H9 (cell line): ENCODE results near the gene UQCC3. TPM values are rescaled to one million over a fixed set of nuclear protein-coding genes. Genes with fewer than 3 reads are reported as not detected.

Experiments
- DNase-seq: peaks from one replicate; pipeline ENCODE4 v3.0.0-alpha.2; 2017
- H2AFZ ChIP-seq: one replicate; pipeline ENCODE4 v1.6.1; 2013; ENCODE audit warnings: mild to moderate bottlenecking, low read length, control low read depth, moderate library complexity
- H2AK5ac ChIP-seq: 2 replicates; pipeline ENCODE4 v1.6.1; 2013; ENCODE audit warnings: low read length, control low read depth, mixed read lengths; ENCODE audit not compliant: insufficient read length
- H2BK120ac ChIP-seq: one replicate; pipeline ENCODE4 v1.6.1; 2013; ENCODE audit warnings: low read depth, mild to moderate bottlenecking, low read length, control low read depth, inconsistent platforms; ENCODE audit not compliant: poor library complexity, severe bottlenecking
- H2BK12ac ChIP-seq: 2 replicates; pipeline ENCODE4 v1.6.1; 2013; ENCODE audit warnings: low read length, control low read depth, mixed read lengths, low read depth; ENCODE audit not compliant: insufficient read length
- H2BK15ac ChIP-seq: 2 replicates; pipeline ENCODE4 v1.6.1; 2013; ENCODE audit warnings: low read depth, low read length, control low read depth
- H2BK20ac ChIP-seq: one replicate; pipeline ENCODE4 v1.6.1; 2013; ENCODE audit warnings: low read depth, mild to moderate bottlenecking, low read length, control low read depth, inconsistent platforms; ENCODE audit not compliant: poor library complexity, severe bottlenecking
- H2BK5ac ChIP-seq: 2 replicates; pipeline ENCODE4 v1.6.1; 2013; ENCODE audit warnings: low read length, control low read depth, mixed read lengths; ENCODE audit not compliant: insufficient read length
- H3K14ac ChIP-seq: 2 replicates; pipeline ENCODE4 v1.6.1; 2013; ENCODE audit warnings: low read length, control low read depth; ENCODE audit not compliant: insufficient read depth
- H3K18ac ChIP-seq: 2 replicates; pipeline ENCODE4 v1.6.1; 2013; ENCODE audit warnings: low read depth, mild to moderate bottlenecking, mixed read lengths, low read length, control low read depth; ENCODE audit not compliant: insufficient read length
- H3K23ac ChIP-seq: 2 replicates; pipeline ENCODE4 v1.6.1; 2013; ENCODE audit warnings: low read length, control low read depth, mixed read lengths, low read depth; ENCODE audit not compliant: insufficient read length
- H3K23me2 ChIP-seq: 2 replicates; pipeline ENCODE4 v1.6.1; 2013; ENCODE audit warnings: low read depth, mild to moderate bottlenecking, mixed read lengths, low read length, control low read depth; ENCODE audit not compliant: insufficient read length, poor library complexity, severe bottlenecking
- H3K27ac ChIP-seq: 2 replicates; pipeline ENCODE4 v1.5.1; 2013; ENCODE audit warnings: low read length, control low read depth, mixed read lengths, low read depth; ENCODE audit not compliant: insufficient read length
- H3K27me3 ChIP-seq: 2 replicates; pipeline ENCODE4 v1.6.1; 2013; ENCODE audit warnings: low read length, control low read depth, inconsistent platforms; ENCODE audit not compliant: insufficient read depth
- H3K4ac ChIP-seq: 2 replicates; pipeline ENCODE4 v1.6.1; 2013; ENCODE audit warnings: low read depth, mild to moderate bottlenecking, control low read depth, inconsistent platforms, low read length, moderate library complexity
- H3K4me1 ChIP-seq: 2 replicates; pipeline ENCODE4 v1.6.1; 2013; ENCODE audit warnings: low read length, control low read depth, inconsistent platforms; ENCODE audit not compliant: insufficient read depth
- H3K4me2 ChIP-seq: 2 replicates; pipeline ENCODE4 v1.6.1; 2013; ENCODE audit warnings: low read length, control low read depth, mixed read lengths; ENCODE audit not compliant: insufficient read length, insufficient read depth
- H3K56ac ChIP-seq: 2 replicates; pipeline ENCODE4 v1.6.1; 2013; ENCODE audit warnings: low read depth, mild to moderate bottlenecking, mixed read lengths, low read length, control low read depth; ENCODE audit not compliant: insufficient read length
- H3K79me1 ChIP-seq: 2 replicates; pipeline ENCODE4 v1.6.1; 2013; ENCODE audit warnings: low read depth, mild to moderate bottlenecking, moderate library complexity, low read length, control low read depth, inconsistent platforms; ENCODE audit not compliant: insufficient read depth, poor library complexity, severe bottlenecking
- H3K79me2 ChIP-seq: 2 replicates; pipeline ENCODE4 v1.6.1; 2013; ENCODE audit warnings: low read length, control low read depth, inconsistent platforms; ENCODE audit not compliant: insufficient read depth
- H3K9ac ChIP-seq: 2 replicates; pipeline ENCODE4 v1.6.1; 2013; ENCODE audit warnings: low read length, control low read depth, mixed read lengths; ENCODE audit not compliant: insufficient read length; ENCODE audit errors: extremely low read depth
- H3K9me3 ChIP-seq: one replicate; pipeline ENCODE4 v1.6.1; 2013; ENCODE audit warnings: low read depth, low read length, inconsistent platforms; ENCODE audit not compliant: control insufficient read depth
- H3T11ph ChIP-seq: one replicate; pipeline ENCODE4 v1.6.1; 2013; ENCODE audit warnings: mild to moderate bottlenecking, low read length, control low read depth, inconsistent platforms
- H4K20me1 ChIP-seq: one replicate; pipeline ENCODE4 v1.6.1; 2013; ENCODE audit not compliant: control insufficient read depth, insufficient read length, insufficient read depth
- H4K5ac ChIP-seq: 2 replicates; pipeline ENCODE4 v1.6.1; 2013; ENCODE audit warnings: low read depth, mild to moderate bottlenecking, mixed read lengths, low read length, control low read depth; ENCODE audit not compliant: insufficient read length
- H4K8ac ChIP-seq: replicated peaks from 2 replicates; pipeline ENCODE4 v1.6.1; 2013; ENCODE audit warnings: low read length, control low read depth, mixed read lengths, low read depth; ENCODE audit not compliant: insufficient read length
- H4K91ac ChIP-seq: 2 replicates; pipeline ENCODE4 v1.6.1; 2013; ENCODE audit warnings: low read depth, mild to moderate bottlenecking, moderate library complexity, mixed read lengths, low read length, control low read depth; ENCODE audit not compliant: insufficient read length
- H3K27ac Mint-ChIP-seq, 3 experiments: 2 replicates in 2 of 3; 3 replicates in 1 of 3; pipeline ENCODE4 v1.8.0; 2020 to 2021; ENCODE audit warnings: mixed read lengths in 3 of 3, mild to moderate bottlenecking in 1 of 3, moderate library complexity in 1 of 3
- H3K27me3 Mint-ChIP-seq: 2 replicates; pipeline ENCODE4 v1.8.0; 2021; ENCODE audit warnings: low read depth, mild to moderate bottlenecking, moderate library complexity, mixed read lengths
- H3K36me3 Mint-ChIP-seq, 3 experiments: 2 replicates in 2 of 3; 3 replicates in 1 of 3; pipeline ENCODE4 v1.8.0; 2020 to 2021; ENCODE audit warnings: low read depth in 3 of 3, mixed read lengths in 3 of 3; ENCODE audit not compliant: insufficient read depth in 1 of 3
- H3K4me1 Mint-ChIP-seq, 2 experiments: 2 replicates each; pipeline ENCODE4 v1.8.0; 2020; ENCODE audit warnings: mixed read lengths in 2 of 2
- H3K4me3 Mint-ChIP-seq, 2 experiments: 2 replicates in 1 of 2; 3 replicates in 1 of 2; pipeline ENCODE4 v1.8.0; 2020 to 2021; ENCODE audit warnings: mild to moderate bottlenecking in 2 of 2, mixed read lengths in 2 of 2, moderate library complexity in 1 of 2
- H3K9me3 Mint-ChIP-seq, 2 experiments: 2 replicates in 1 of 2; 3 replicates in 1 of 2; pipeline ENCODE4 v1.8.0; 2020; ENCODE audit warnings: mild to moderate bottlenecking in 2 of 2, mixed read lengths in 2 of 2, moderate library complexity in 1 of 2
- CTCF ChIP-seq: fragments of 200-600 bp; sonication (generic); conservative IDR thresholded peaks from 3 replicates; pipeline ENCODE4 v1.8.0; 2021; ENCODE audit warnings: antibody characterized with exemption, mild to moderate bottlenecking
- WGBS: extraction: QIAGEN DNeasy Blood & Tissue Kit; methylation state at CpG from one replicate; pipeline ENCODE4 v1.1.7; 2013; ENCODE audit warnings: missing lambda C conversion rate, low lambda C conversion rate, mixed read lengths; ENCODE audit not compliant: insufficient read length; ENCODE audit errors: extremely low coverage; 5-methylcytosine and 5-hydroxymethylcytosine counted together
- total RNA-seq: library from RNA; stranded (reverse); gene quantifications from 2 replicates; pipeline ENCODE4 v1.2.1, GENCODE V29; 2021

The UQCC3 gene
- total RNA-seq, 1 experiment from 2014 or later, result 11.1 TPM

- WGBS, result no CpG with 5 or more reads among the region's 6 CpGs
- Histone ChIP-seq H3K27me3 (no peaks in the 10 kb centered on the region), H3T11ph (no peak overlapping the region), H4K5ac (no peak overlapping the region), H4K20me1 (no peaks in the 10 kb centered on the region), H2BK120ac (no peak overlapping the region), H3K9me3 (no peaks in the 10 kb centered on the region), H3K79me2 (no peaks in the 10 kb centered on the region), H3K9ac (no peak overlapping the region), H4K91ac (no peak overlapping the region), H4K8ac (no peak overlapping the region), H3K23me2 (peaks cover 18% of the 10 kb centered on the region), H2BK20ac (no peak overlapping the region), H3K4me2 (no peak overlapping the region), H2AFZ (no peak overlapping the region), H3K23ac (no peak overlapping the region), H3K14ac (no peak overlapping the region), H2BK12ac (no peak overlapping the region), H3K4me1 (peaks cover 2% of the 10 kb centered on the region; the same call in 1 of the 2 replicates), H3K18ac (no peak overlapping the region), H2AK5ac (no peak overlapping the region), H2BK5ac (no peak overlapping the region), H3K79me1 (peaks cover 2% of the 10 kb centered on the region), H3K27ac (no peak overlapping the region), H3K56ac (no peak overlapping the region), H3K4ac (no peak overlapping the region), H2BK15ac (no peak overlapping the region)
- H3K27me3 Mint-ChIP-seq, result no peaks in the 10 kb centered on the region
- no peak for DNase-seq
- no peaks in the 10 kb centered on the region; a peak in 1 of 5 replicates for H3K9me3 Mint-ChIP-seq
- peak overlapping the region in 1 of 2 experiments; percentile 45; a peak in 2 of 5 replicates for H3K4me3 Mint-ChIP-seq
- no peak for TF ChIP-seq CTCF
- H3K4me1 Mint-ChIP-seq, result peaks cover 32 to 55% of the 10 kb centered on the region in 2 experiments
- peak overlapping the region in 1 of 3 experiments; percentile 87; a peak in 4 of 7 replicates for H3K27ac Mint-ChIP-seq
- peaks cover 40 to 70% (median 65%) of the 10 kb centered on the region in 3 experiments for H3K36me3 Mint-ChIP-seq
These were observed 40.9 kb downstream of the UQCC3 start for GRCh38 chr11:62712276-62712812.
